Upper lobe of left lung (tissue), 6 donors: ENCODE results near the gene STX8. TPM values are rescaled to one million over a fixed set of nuclear protein-coding genes. Genes with fewer than 3 reads are reported as not detected.

ENCODE experiments used
- ATAC-seq, 2 donors: fragments of 200-7000 bp; cut with Tn5 transposase; one replicate each; pipeline ENCODE4 v1.9.1; 2022; ENCODE audit warnings: mild to moderate bottlenecking in 2 of 2, moderate library complexity in 2 of 2; ENCODE audit not compliant: low FRiP score in 2 of 2
- DNase-seq, 2 donors: peaks; one replicate each; pipeline ENCODE4 v3.0.0-alpha.2; 2019 to 2020
- H3K27ac ChIP-seq, 4 donors: fragments of 200-600 bp; sonication (generic); one replicate each; pipeline ENCODE4 v1.5.1; 2016 to 2019
- H3K27me3 ChIP-seq, 4 donors: fragments of 200-600 bp; sonication (generic); one replicate each; pipeline ENCODE4 v1.5.1; 2017 to 2019
- H3K36me3 ChIP-seq, 4 donors: fragments of 200-600 bp; sonication (generic); one replicate each; pipeline ENCODE4 v1.5.1; 2016 to 2019
- H3K4me1 ChIP-seq, 4 donors: fragments of 200-600 bp; sonication (generic); one replicate each; pipeline ENCODE4 v1.5.1; 2018 to 2019
- H3K4me3 ChIP-seq, 4 donors: fragments of 200-600 bp; sonication (generic); one replicate each; pipeline ENCODE4 v1.5.1; 2017 to 2019; ENCODE audit warnings: mild to moderate bottlenecking in 2 of 4, moderate library complexity in 1 of 4
- H3K9me3 ChIP-seq, 4 donors: fragments of 200-600 bp; sonication (generic); one replicate each; pipeline ENCODE4 v1.5.1; 2018 to 2019
- CTCF ChIP-seq, 6 experiments: fragments of 450-650 bp in 4 of 6; fragments of 200-600 bp in 2 of 6; sonication (generic) in 2 of 6; IDR thresholded peaks; one replicate each; pipeline ENCODE4 v1.5.1; 2016 to 2019; ENCODE audit warnings: antibody characterized with exemption in 6 of 6
- EP300 ChIP-seq, 4 donors: sonication (generic); formaldehyde crosslinking; IDR thresholded peaks; one replicate each; pipeline ENCODE4 v1.5.1; 2017; ENCODE audit warnings: antibody characterized with exemption in 4 of 4, control low read depth in 2 of 4
- POLR2A ChIP-seq, 4 donors: fragments of 450-650 bp; IDR thresholded peaks; one replicate each; pipeline ENCODE4 v1.5.1; 2016 to 2017; ENCODE audit warnings: antibody characterized with exemption in 4 of 4, mild to moderate bottlenecking in 2 of 4
- POLR2AphosphoS5 ChIP-seq, 2 donors: sonication (generic); formaldehyde crosslinking; IDR thresholded peaks; one replicate each; pipeline ENCODE4 v1.5.1; 2017; ENCODE audit warnings: antibody characterized with exemption in 2 of 2
- WGBS, 2 donors: methylation state at CpG; one replicate each; pipeline ENCODE4 v1.1.5; 2017 to 2018; 5-methylcytosine and 5-hydroxymethylcytosine counted together
- total RNA-seq, 6 donors: library from RNA; depleted of rRNA in 4 of 6; stranded (reverse); fragments of >200 nt in 4 of 6; gene quantifications; one replicate each; pipeline versions ENCODE4 v1.1.0 to v1.2.1, GENCODE V29; 2016 to 2021
- donor health status: DM: no; HTN: no; CAD: no; lungs with moderate emphysema.
- donor health status: DM: no; HTN: yes; CAD: no; lungs with severe emphysema.

Gene STX8
- total RNA-seq, 6 donors from 2014 or later: 39.2 to 138 (median 52.3) TPM

GRCh38 chr17:9329251-9329921 is 246.2 kb downstream of the STX8 start:
- no peak overlapping the region for H3K27ac ChIP-seq
- no peak for DNase-seq
- TF ChIP-seq POLR2AphosphoS5 (IDR thresholded peaks at IDR 0.05) (no peak), POLR2A (IDR thresholded peaks at IDR 0.05) (no peak), CTCF (IDR thresholded peaks at IDR 0.05) (no peak)
- no peak overlapping the region for H3K4me3 ChIP-seq
- H3K9me3 ChIP-seq: no peaks in the 10 kb centered on the region
- H3K4me1 ChIP-seq: no peaks in the 10 kb centered on the region
- H3K27me3 ChIP-seq: no peaks in the 10 kb centered on the region
- ATAC-seq: no peak
- 88 to 90% methylated on average over 9 of the region's 9 CpGs for WGBS, 2 donors
- H3K36me3 ChIP-seq: no peaks in the 10 kb centered on the region

DNA sequence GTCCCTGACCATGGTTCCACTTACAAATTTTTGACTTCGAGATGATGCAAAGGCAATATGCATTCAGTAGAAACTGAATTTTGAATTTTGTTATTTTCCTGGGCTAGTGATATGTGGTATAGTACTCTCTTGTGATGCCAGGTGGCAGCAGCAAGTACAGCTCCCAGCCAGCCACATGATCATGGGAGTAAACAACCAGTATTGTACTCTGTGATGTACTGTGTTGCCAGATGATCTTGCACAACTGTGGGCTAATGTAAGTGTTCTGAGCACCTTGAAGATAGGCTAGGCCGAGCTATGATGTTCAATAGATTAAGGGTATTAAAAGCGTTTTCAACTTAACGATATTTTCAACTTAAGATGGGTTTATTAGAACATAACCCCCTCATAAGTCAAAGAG is 250.8 kb downstream of the STX8 start:
- TF ChIP-seq POLR2AphosphoS5 (IDR thresholded peaks at IDR 0.05) (no peak), POLR2A (IDR thresholded peaks at IDR 0.05) (no peak), EP300 (IDR thresholded peaks at IDR 0.05) (no peak), CTCF (IDR thresholded peaks at IDR 0.05) (no peak)

GRCh38 chr17:9322326-9322725 is 253.3 kb downstream of the STX8 start:
- no peak for ATAC-seq

More for the DNA sequence above, 250.8 kb downstream of the STX8 start:
- Histone ChIP-seq H3K4me3 (no peak overlapping the region), H3K4me1 (no peaks in the 10 kb centered on the region), H3K27ac (no peak overlapping the region), H3K36me3 (no peaks in the 10 kb centered on the region), H3K9me3 (no peaks in the 10 kb centered on the region), H3K27me3 (no peaks in the 10 kb centered on the region)
- ATAC-seq (no peak), DNase-seq (no peak)
- WGBS, 2 donors: 95 to 97% methylated on average over 4 of the region's 4 CpGs

DNA sequence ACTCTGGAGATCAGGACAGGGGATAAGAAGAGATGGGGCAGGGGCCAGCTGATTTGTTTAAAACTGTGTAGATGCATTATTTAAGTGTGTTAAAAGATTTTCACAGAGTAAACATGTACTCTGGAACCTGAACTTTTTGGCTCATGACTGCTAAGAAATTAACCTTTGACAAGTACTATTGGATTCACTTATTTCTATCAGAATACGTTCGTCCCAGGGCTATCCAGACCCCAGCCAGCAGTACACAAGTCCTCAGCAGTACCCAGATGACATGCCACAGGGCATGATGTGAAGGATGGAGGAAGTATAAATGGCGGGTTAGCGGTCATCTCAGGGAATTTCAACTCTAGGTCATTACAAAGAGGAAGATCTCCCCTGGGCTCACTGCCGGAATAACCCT is 253.7 kb downstream of the STX8 start:
- ATAC-seq (no peak), DNase-seq (no peak)
- Histone ChIP-seq H3K27ac (no peak overlapping the region), H3K27me3 (no peaks in the 10 kb centered on the region), H3K4me1 (no peaks in the 10 kb centered on the region), H3K36me3 (no peaks in the 10 kb centered on the region), H3K4me3 (no peak overlapping the region), H3K9me3 (peaks cover 0 to 6% (median 3%) of the 10 kb centered on the region in 4 donors)
- WGBS, 2 donors: 91 to 97% methylated on average over 5 of the region's 5 CpGs
- TF ChIP-seq POLR2AphosphoS5 (IDR thresholded peaks at IDR 0.05) (no peak), POLR2A (IDR thresholded peaks at IDR 0.05) (no peak), EP300 (IDR thresholded peaks at IDR 0.05) (no peak), CTCF (IDR thresholded peaks at IDR 0.05) (no peak)

More at GRCh38 chr17:9322326-9322725, 253.3 kb downstream of the STX8 start:
- no peak for DNase-seq
- no peaks in the 10 kb centered on the region for H3K36me3 ChIP-seq
- H3K4me3 ChIP-seq: no peak overlapping the region
- TF ChIP-seq POLR2A (IDR thresholded peaks at IDR 0.05) (no peak), EP300 (IDR thresholded peaks at IDR 0.05) (no peak), POLR2AphosphoS5 (IDR thresholded peaks at IDR 0.05) (no peak), CTCF (IDR thresholded peaks at IDR 0.05) (no peak)
- no peaks in the 10 kb centered on the region for H3K4me1 ChIP-seq
- 67 to 79% methylated on average over 2 of the region's 2 CpGs for WGBS, 2 donors
- no peak overlapping the region for H3K27ac ChIP-seq
- H3K27me3 ChIP-seq: no peaks in the 10 kb centered on the region
- H3K9me3 ChIP-seq: peaks cover 0 to 6% (median 3%) of the 10 kb centered on the region in 4 donors

- no peaks in the 10 kb centered on the region for H3K27me3 ChIP-seq
- WGBS, 2 donors: 96 to 100% methylated on average over 5 of the region's 5 CpGs
- DNase-seq: no peak
- no peaks in the 10 kb centered on the region for H3K4me1 ChIP-seq
- H3K27ac ChIP-seq: no peak overlapping the region
- peaks cover 0 to 6% (median 3%) of the 10 kb centered on the region in 4 donors for H3K9me3 ChIP-seq
- no peak for ATAC-seq
- TF ChIP-seq POLR2AphosphoS5 (IDR thresholded peaks at IDR 0.05): no peak
- TF ChIP-seq POLR2A (IDR thresholded peaks at IDR 0.05): no peak
- no peak for TF ChIP-seq EP300 (IDR thresholded peaks at IDR 0.05)
- no peak for TF ChIP-seq CTCF (IDR thresholded peaks at IDR 0.05)
- no peak overlapping the region for H3K4me3 ChIP-seq
- no peaks in the 10 kb centered on the region for H3K36me3 ChIP-seq
Measured at GRCh38 chr17:9315360-9315759, 260.3 kb downstream of the STX8 start.
